Stimulated activated CD8-positive, alpha-beta memory T cell treated with anti-CD3 and anti-CD28 coated beads, Interleukin-12 subunit alpha, Interleukin-12 subunit beta, amount 100 ng/mL, for 1 hour (primary cell): ENCODE results near the gene HMBS.

Experiments used
- DNase-seq: peaks from one replicate; pipeline ENCODE4 v3.0.0-alpha.2; 2020; ENCODE audit warnings: low read depth

Gene HMBS

DNA sequence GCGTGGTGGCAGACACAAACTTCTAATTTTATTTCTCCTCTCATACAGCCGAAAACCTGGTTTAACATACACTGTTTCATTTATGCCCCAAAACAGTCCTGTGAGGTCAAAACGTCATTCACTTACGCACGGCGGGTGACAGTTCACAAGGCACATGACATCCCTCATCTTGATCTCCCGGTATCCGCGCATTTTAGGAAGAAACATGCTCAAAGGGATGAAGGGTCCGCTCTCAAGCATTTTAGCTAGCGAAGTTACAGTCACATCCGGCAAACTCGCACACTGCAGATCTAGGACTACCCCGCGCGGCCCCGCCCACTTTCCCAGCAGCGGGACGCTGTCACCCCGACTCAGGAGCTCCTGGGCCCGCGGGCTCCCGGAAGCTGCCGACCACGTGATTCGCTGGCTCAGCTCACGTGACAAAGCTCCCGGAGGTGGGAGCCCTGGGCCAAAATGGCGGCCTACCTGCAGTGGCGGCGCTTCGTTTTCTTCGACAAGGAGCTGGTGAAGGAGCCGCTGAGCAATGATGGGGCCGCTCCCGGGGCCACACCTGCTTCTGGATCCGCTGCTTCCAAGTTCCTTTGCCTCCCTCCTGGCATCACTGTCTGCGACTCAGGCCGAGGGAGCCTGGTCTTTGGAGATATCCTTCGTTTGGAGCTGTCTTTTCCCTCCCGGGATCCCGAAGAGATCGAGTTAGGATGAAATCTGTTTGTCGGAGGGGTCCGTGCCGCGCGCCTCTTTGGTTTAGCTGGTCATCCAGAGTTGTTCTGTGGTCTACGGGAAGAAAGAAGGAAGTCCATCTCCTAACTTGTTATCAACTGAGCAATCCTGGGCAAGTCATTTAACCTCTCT, 17.1 kb upstream of the HMBS start, which contains the start of gene VPS11:
Gene VPS11, plus strand, starts transcription at position 448 of the 852 bp plus-strand sequence. Its CDS starts 6 bp downstream, at position 454.
- DNase-seq: peak; percentile 97

DNA sequence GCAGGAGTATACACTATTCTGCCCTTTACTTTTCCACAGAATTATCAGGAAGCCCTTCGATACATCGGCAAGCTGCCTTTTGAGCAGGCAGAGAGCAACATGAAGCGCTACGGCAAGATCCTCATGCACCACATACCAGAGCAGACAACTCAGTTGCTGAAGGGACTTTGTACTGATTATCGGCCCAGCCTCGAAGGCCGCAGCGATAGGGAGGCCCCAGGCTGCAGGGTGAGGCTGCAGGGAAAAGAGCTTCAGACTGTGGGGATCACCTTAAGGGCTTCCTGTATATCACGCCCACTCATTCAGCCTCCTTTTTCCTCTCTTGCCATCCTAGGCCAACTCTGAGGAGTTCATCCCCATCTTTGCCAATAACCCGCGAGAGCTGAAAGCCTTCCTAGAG, 6.8 kb upstream of the HMBS start:
- no peak for DNase-seq

DNA sequence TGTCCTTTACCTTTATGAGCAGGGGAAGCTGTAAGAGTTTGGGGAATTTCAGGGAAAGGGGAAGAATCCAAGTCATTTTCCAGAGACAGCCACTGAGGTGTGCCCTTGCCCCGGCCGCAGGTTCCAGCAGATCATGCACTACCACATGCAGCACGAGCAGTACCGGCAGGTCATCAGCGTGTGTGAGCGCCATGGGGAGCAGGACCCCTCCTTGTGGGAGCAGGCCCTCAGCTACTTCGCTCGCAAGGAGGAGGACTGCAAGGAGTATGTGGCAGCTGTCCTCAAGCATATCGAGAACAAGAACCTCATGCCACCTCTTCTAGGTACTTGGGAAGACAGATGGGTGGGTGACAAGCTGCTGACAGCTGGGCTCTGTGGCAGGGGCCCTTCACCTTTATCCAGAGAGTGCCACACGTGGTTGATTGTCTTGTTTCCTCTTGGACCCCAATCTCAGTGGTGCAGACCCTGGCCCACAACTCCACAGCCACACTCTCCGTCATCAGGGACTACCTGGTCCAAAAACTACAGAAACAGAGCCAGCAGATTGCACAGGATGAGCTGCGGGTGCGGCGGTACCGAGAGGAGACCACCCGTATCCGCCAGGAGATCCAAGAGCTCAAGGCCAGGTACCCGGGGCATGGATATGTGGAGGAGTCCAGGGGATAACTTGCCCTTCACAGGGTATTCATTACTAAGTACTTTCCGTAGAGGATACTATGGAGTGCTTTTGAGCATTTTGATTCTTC, 5.8 kb upstream of the HMBS start:
- no peak for DNase-seq

DNA sequence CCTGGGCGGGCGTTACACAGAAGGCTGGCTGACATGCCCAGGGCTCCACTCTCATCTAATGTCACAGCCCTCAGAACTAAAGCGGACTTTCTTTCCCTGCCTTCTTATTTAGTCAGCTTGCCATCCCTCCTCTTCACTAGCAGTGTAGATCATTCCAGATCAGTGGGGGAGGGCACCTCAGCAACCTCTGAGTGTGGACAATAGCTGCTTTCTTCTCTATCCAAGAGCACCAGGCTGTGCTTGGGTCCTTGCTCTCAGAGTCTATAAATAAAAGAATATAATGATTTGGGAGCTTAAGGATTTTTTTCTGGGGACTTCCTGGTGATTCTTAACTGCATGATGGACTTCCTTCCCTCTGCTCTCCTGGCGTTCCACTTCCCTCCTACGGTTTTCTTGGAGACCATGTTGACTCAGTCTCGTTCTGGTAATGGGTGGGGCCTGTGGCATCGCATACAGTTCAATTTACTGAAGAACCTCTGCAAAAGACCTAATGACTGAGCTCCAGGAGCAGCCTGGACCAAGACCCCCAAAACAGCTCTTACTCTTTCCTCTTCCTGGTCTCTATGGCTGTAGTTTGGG, 2.9 kb upstream of the HMBS start:
- no peak for DNase-seq

DNA sequence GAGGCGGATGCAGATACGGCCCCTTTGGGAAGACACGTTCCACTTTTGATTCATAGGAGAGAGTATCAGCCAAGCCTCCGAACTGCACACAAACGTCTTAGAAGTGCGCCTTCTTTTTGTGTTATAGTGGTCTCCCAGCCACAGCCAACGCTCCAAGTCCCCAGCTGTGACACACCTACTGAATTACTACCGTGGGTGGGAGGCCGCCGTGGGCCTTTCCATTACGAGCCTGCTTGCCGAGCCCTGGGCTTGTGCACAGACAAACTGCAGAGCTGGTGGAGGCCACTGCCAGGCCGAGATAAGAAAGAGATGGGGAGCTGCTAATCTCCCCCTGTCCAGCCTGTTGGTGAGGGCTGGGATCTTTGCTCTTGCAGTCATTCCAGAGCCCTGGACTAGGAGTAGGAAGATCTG, 761 bp downstream of the HMBS start:
- DNase-seq: no peak

- DNase-seq: no peak
Observed at GRCh38 chr11:119087123-119087522, 2.4 kb downstream of the HMBS start.

- no peak for DNase-seq
Observed at GRCh38 chr11:119087747-119088241, 3.1 kb downstream of the HMBS start.

GRCh38 chr11:119088406-119088805, 3.7 kb downstream of the HMBS start:
- no peak for DNase-seq

GRCh38 chr11:119089319-119089718, 4.6 kb downstream of the HMBS start:
- no peak for DNase-seq

DNA sequence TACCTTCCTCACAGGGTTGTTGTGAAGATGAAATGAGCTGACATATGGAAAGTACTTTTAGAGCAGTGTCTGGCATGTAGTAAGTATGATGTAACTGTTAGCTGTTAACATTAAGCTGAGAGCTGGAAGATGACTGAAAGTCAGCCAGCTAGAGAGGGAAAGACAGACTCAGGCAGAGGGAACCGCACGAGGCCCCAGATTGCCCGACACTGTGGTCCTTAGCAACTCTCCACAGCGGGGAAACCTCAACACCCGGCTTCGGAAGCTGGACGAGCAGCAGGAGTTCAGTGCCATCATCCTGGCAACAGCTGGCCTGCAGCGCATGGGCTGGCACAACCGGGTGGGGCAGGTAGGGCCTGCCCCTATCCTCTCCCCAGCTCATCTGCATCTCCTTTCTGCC, 6.5 kb downstream of the HMBS start:
- no peak for DNase-seq

- no peak for DNase-seq
Observed at GRCh38 chr11:119091966-119092879, 7.5 kb downstream of the HMBS start.

- no peak for DNase-seq
Observed at GRCh38 chr11:119092880-119093842, 8.5 kb downstream of the HMBS start.

- no peak for DNase-seq
Observed at GRCh38 chr11:119093942-119094815, 9.5 kb downstream of the HMBS start.

DNA sequence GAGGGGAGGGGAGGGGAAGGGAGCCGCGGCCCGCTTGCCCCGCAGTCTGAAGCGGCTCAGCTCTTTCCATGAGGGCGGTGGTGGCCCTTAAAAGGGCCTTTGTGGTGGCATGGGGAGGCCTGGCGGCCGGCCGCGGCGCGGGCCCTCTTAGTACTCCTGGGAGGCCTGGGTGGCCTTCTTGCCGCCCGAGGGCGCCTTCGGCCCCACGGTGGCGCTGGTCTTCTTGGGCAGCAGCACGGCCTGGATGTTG, 10.1 kb downstream of the HMBS start:
- DNase-seq: peak; percentile 36

GRCh38 chr11:119095066-119095880, 10.6 kb downstream of the HMBS start:
- DNase-seq: peak; percentile 99

DNA sequence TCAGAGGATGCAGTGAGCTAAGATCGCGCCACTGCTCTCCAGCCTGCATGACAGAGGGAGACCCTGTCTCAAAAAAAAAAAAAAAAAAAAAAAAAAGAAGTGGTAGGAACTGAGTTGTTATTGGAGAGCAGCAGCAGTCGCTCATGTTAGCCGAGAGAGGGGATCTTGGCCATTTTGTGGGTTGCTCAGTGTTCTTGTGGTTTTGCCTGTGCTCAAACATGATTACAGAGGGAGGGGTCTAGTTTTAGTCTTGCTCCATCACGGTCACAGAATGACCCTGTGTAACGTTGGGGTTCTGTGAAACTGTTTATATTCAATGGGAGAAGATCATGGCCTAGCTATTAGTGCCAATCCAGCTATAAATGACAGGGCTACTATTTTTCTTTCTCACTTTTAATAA, 15.0 kb downstream of the HMBS start:
- DNase-seq: no peak

DNA sequence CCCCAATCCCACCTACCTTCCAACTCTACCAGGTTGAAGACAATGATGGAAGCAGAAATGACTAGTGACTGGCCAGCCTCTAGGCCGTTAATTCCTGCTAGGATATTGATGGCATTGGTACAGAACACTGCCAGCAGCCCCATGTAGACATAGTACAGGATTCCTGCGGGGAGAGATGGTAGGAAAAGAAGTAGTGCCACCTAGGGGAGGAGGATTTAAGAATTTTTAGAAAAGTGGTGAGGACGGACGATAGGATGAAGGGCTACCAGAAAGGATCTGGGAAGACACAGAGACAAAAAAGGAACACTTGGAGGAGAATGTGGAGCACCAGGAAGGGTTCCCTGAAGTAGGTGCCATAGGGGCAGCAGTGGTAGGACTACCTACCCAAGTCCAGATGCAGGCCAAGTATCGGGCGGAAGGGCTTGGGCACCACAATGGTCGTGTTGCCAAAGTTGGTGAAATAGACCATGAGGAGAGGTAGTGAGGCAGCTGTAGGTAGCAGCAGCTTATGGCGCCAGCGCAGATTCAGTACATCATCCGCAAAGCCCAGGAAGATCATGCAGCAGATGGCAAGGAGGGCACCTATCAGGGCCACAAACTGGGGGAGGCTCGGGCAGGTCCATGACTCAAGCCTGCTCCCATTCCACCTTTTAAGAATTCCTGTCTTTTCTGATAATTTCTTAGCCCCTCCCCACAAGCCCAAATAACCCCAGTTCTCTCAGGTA, 15.7 kb downstream of the HMBS start:
- no peak for DNase-seq
